B cell (primary cell): Measurements from ENCODE around the gene ZCCHC10. TPM values are rescaled to one million over a fixed set of nuclear protein-coding genes. Genes with fewer than 3 reads are reported as not detected.
"Not testable (repeated sequence)": the region's sequence is repeated elsewhere in the genome, so short reads cannot be mapped to it uniquely, and the experiment has no call there.

ENCODE experiments used
- ATAC-seq: fragments of 200-7000 bp; cut with Tn5 transposase; one replicate; pipeline ENCODE4 v1.10.0; 2021; ENCODE audit warnings: low read depth, mild to moderate bottlenecking, moderate number of reproducible peaks, moderate library complexity
- CTCF ChIA-PET: fragments of 350-600 bp; sonication (Branson Sonifier 250); formaldehyde crosslinking; loops from one replicate; lab custom pipeline; 2021; ENCODE audit warnings: antibody characterized with exemption, inconsistent platforms; lab: Charles Lee
- POLR2A ChIA-PET: fragments of 350-600 bp; sonication (Branson Sonifier 250); formaldehyde crosslinking; loops from one replicate; lab custom pipeline; 2021; ENCODE audit warnings: antibody characterized with exemption; lab: Charles Lee
- DNase-seq: peaks from one replicate; pipeline ENCODE4 v3.0.0; 2013
- H2AFZ ChIP-seq: 2 replicates; pipeline ENCODE4 v1.6.1; 2012; ENCODE audit warnings: mild to moderate bottlenecking, low read depth, low read length; ENCODE audit not compliant: insufficient read depth, poor library complexity, severe bottlenecking
- H3K27ac ChIP-seq, 2 donors: 1 replicate in 1 of 2; 2 replicates in 1 of 2; pipeline ENCODE4 v1.5.1; 2012 to 2013; ENCODE audit warnings: low read length in 2 of 2, mild to moderate bottlenecking in 2 of 2, moderate library complexity in 1 of 2
- H3K27me3 ChIP-seq, 4 experiments: fragments of 200-600 bp in 1 of 4; sonication (generic) in 1 of 4; replicated peaks in 1 of 4; 1 replicate in 2 of 4; 2 replicates in 2 of 4; pipeline versions ENCODE4 v1.6.1 to v1.7.0; 2013 to 2016; ENCODE audit warnings: low read length in 3 of 4, mild to moderate bottlenecking in 2 of 4, mixed read lengths in 1 of 4, moderate library complexity in 1 of 4; ENCODE audit not compliant: insufficient read depth in 4 of 4, control insufficient read depth in 3 of 4; ENCODE audit errors: control extremely low read depth in 1 of 4
- H3K36me3 ChIP-seq, 2 experiments: replicated peaks in 1 of 2; 1 replicate in 1 of 2; 2 replicates in 1 of 2; pipeline versions ENCODE4 v1.6.1 to v1.7.1; 2013; ENCODE audit warnings: low read length in 1 of 2; ENCODE audit not compliant: insufficient read depth in 2 of 2, control insufficient read depth in 1 of 2; ENCODE audit errors: control extremely low read depth in 1 of 2, extremely low read depth in 1 of 2
- H3K4me1 ChIP-seq, 2 donors: fragments of 200-600 bp in 1 of 2; sonication (generic) in 1 of 2; 1 replicate in 1 of 2; 2 replicates in 1 of 2; pipeline versions ENCODE4 v1.5.1 to v1.6.1; 2013 to 2017; ENCODE audit warnings: low read length in 2 of 2; ENCODE audit not compliant: control insufficient read depth in 2 of 2, insufficient read depth in 2 of 2
- H3K4me2 ChIP-seq: replicated peaks from 2 replicates; pipeline ENCODE3; 2012; ENCODE audit warnings: mild to moderate bottlenecking, low read depth, low read length; ENCODE audit not compliant: poor library complexity, severe bottlenecking
- H3K4me3 ChIP-seq, 5 experiments: fragments of 200-600 bp in 1 of 5; sonication (generic) in 1 of 5; 1 replicate in 3 of 5; 2 replicates in 2 of 5; pipeline versions ENCODE4 v1.5.1 to v1.7.0; 2011 to 2016; ENCODE audit warnings: low read length in 4 of 5, mild to moderate bottlenecking in 4 of 5, low read depth in 2 of 5, control low read depth in 1 of 5, moderate library complexity in 1 of 5; ENCODE audit not compliant: insufficient read depth in 1 of 5; ENCODE audit errors: control extremely low read depth in 1 of 5, extremely low read depth in 1 of 5
- H3K79me2 ChIP-seq: fragments of 200-600 bp; sonication (generic); one replicate; pipeline ENCODE4 v1.6.0; 2016; ENCODE audit warnings: low read length; ENCODE audit not compliant: control insufficient read depth, insufficient read depth
- H3K9ac ChIP-seq: fragments of 200-600 bp; sonication (generic); 2 replicates; pipeline ENCODE4 v1.6.1; 2017; ENCODE audit warnings: mild to moderate bottlenecking, low read length, moderate library complexity
- H3K9me3 ChIP-seq, 3 donors: one replicate each; pipeline versions ENCODE4 v1.6.1 to v1.7.1; 2013; ENCODE audit warnings: low read length in 2 of 3; ENCODE audit not compliant: control insufficient read depth in 2 of 3, insufficient read depth in 1 of 3; ENCODE audit errors: control extremely low read depth in 1 of 3
- H4K20me1 ChIP-seq: 2 replicates; pipeline ENCODE4 v1.6.0; 2012; ENCODE audit warnings: mild to moderate bottlenecking, low read length; ENCODE audit not compliant: insufficient read depth, control insufficient read depth, poor library complexity, severe bottlenecking
- H3K27ac Mint-ChIP-seq: one replicate; pipeline ENCODE4 v1.8.0; 2021; ENCODE audit warnings: mixed read lengths
- H3K27me3 Mint-ChIP-seq: one replicate; pipeline ENCODE4 v1.8.0; 2021; ENCODE audit warnings: mixed read lengths
- H3K4me1 Mint-ChIP-seq: one replicate; pipeline ENCODE4 v1.8.0; 2021; ENCODE audit warnings: mixed read lengths
- H3K4me3 Mint-ChIP-seq: one replicate; pipeline ENCODE4 v1.8.0; 2021; ENCODE audit warnings: mixed read lengths
- H3K9me3 Mint-ChIP-seq: one replicate; pipeline ENCODE4 v1.8.0; 2022; ENCODE audit warnings: mixed read lengths; ENCODE audit not compliant: insufficient read depth
- CTCF ChIP-seq: fragments of 200-600 bp; IDR thresholded peaks from one replicate; pipeline ENCODE4 v1.8.0; 2022; ENCODE audit warnings: antibody characterized with exemption, mild to moderate bottlenecking
- EZH2 ChIP-seq: IDR thresholded peaks from 2 replicates; pipeline ENCODE4 v1.6.1; 2012; ENCODE audit warnings: borderline replicate concordance, low read depth, mild to moderate bottlenecking, moderate library complexity, low read length; ENCODE audit not compliant: insufficient read depth, poor library complexity, severe bottlenecking
- WGBS: methylation state at CpG from one replicate; pipeline ENCODE4 v1.1.5; 2013; ENCODE audit warnings: missing lambda C conversion rate; ENCODE audit not compliant: insufficient coverage; 5-methylcytosine and 5-hydroxymethylcytosine counted together
- intact Hi-C: fragments of 100-400 bp; cut with micrococcal nuclease; formaldehyde crosslinking; loops from one replicate; pipeline ENCODE4 v1.10.0; 2022
- polyA plus RNA-seq: library from polyadenylated mRNA; depleted of rRNA; stranded (reverse); fragments of >200 nt; gene quantifications from 2 replicates; pipeline ENCODE4 v1.2.3, GENCODE V29; 2012
- total RNA-seq, 2 donors: library from RNA; stranded (reverse); fragments of 120-200 nt in 1 of 2; gene quantifications; 1 replicate in 1 of 2; 2 replicates in 1 of 2; pipeline versions ENCODE4 v1.2.3 to v1.2.4, GENCODE V29; 2013 to 2022

Gene ZCCHC10
- total and polyA plus RNA-seq, 2 donors (not counting 1 experiment from before 2014, with no cell fraction given), result 16.5 to 34.0 TPM

- H4K20me1 ChIP-seq, result peaks cover 27% of the 10 kb centered on the region
- CTCF ChIA-PET, result interaction anchor here (0.7 to 1.1 kb wide), 2 partner anchors 15 to 55 kb away, joined by 3 read pairs; no protein-coding TSS in a partner anchor
- ATAC-seq (no peak), DNase-seq (no peak)
- no peak overlapping the region for H3K9ac ChIP-seq
- peaks cover 10% of the 10 kb centered on the region for H3K4me1 Mint-ChIP-seq
- H3K27me3 Mint-ChIP-seq, result no peaks in the 10 kb centered on the region
- no peaks in the 10 kb centered on the region for H3K9me3 ChIP-seq
- 100% methylated on average over 2 of the region's 4 CpGs for WGBS
- H3K4me3 Mint-ChIP-seq, result no peak overlapping the region
- H3K9me3 Mint-ChIP-seq, result no peaks in the 10 kb centered on the region
- H3K4me1 ChIP-seq, result no peaks in the 10 kb centered on the region
- H3K27ac Mint-ChIP-seq, result no peak overlapping the region
- H3K27me3 ChIP-seq, result no peaks in the 10 kb centered on the region
- no peak overlapping the region for H3K4me3 ChIP-seq
- no peak overlapping the region for H2AFZ ChIP-seq
- H3K4me2 ChIP-seq, result no peak overlapping the region
- intact Hi-C loops, result loop anchor here (5.0 kb wide), 1 partner anchor 34 kb away; the partner anchor contains the start of gene HSPA4
- H3K27ac ChIP-seq, result no peak overlapping the region
- no peak for TF ChIP-seq EZH2
- TF ChIP-seq CTCF, result no peak
- POLR2A ChIA-PET, result interaction anchor here (0.7 kb wide), 1 partner anchor 47 kb away, joined by 3 read pairs; no protein-coding TSS in a partner anchor
- H3K79me2 ChIP-seq, result peaks cover 90% of the 10 kb centered on the region
- H3K36me3 ChIP-seq, result peaks cover 0 to 50% of the 10 kb centered on the region in 2 experiments
Observed at GRCh38 chr5:133017964-133018363, 8.4 kb downstream of the ZCCHC10 start.

- intact Hi-C loops, result loop anchor here (5.0 kb wide), 1 partner anchor 37 kb away; the partner anchor contains the start of gene HSPA4
- Histone ChIP-seq H3K9me3 (no peaks in the 10 kb centered on the region), H3K79me2 (peaks cover 81% of the 10 kb centered on the region), H3K4me2 (no peak overlapping the region), H3K4me3 (no peak overlapping the region), H3K27ac (no peak overlapping the region), H3K27me3 (no peaks in the 10 kb centered on the region), H2AFZ (no peak overlapping the region), H3K36me3 (peaks cover 0 to 36% of the 10 kb centered on the region in 2 experiments), H3K4me1 (no peaks in the 10 kb centered on the region), H4K20me1 (peaks cover 27% of the 10 kb centered on the region), H3K9ac (no peak overlapping the region)
- WGBS, result no CpG with 5 or more reads among the region's 1 CpG
- no peak for TF ChIP-seq EZH2
- TF ChIP-seq CTCF, result no peak
- POLR2A ChIA-PET, result interaction anchor here (0.6 kb wide), 1 partner anchor 13 kb away, joined by 7 read pairs; no protein-coding TSS in a partner anchor
- Mint-ChIP-seq H3K9me3 (no peaks in the 10 kb centered on the region), H3K27me3 (no peaks in the 10 kb centered on the region), H3K27ac (no peak overlapping the region), H3K4me3 (no peak overlapping the region), H3K4me1 (peaks cover 7% of the 10 kb centered on the region)
- CTCF ChIA-PET, result interaction anchor here (0.5 kb wide), 1 partner anchor 23 kb away, joined by 3 read pairs; no protein-coding TSS in a partner anchor
- ATAC-seq (no peak), DNase-seq (no peak)
Observed at GRCh38 chr5:133015466-133015865, 10.9 kb downstream of the ZCCHC10 start.

GRCh38 chr5:133008455-133008854, 17.9 kb downstream of the ZCCHC10 start:
- H3K4me1 ChIP-seq, H3K27me3 ChIP-seq, H3K4me3 ChIP-seq, ATAC-seq, H3K9me3 ChIP-seq, H3K27ac Mint-ChIP-seq, H3K9ac ChIP-seq, H3K9me3 Mint-ChIP-seq, POLR2A ChIA-PET, H4K20me1 ChIP-seq, H2AFZ ChIP-seq, DNase-seq, H3K27ac ChIP-seq, H3K4me3 Mint-ChIP-seq, H3K4me2 ChIP-seq, H3K27me3 Mint-ChIP-seq, intact Hi-C loops: not testable (repeated sequence)
- peaks cover 10% of the 10 kb centered on the region for H3K4me1 Mint-ChIP-seq
- CTCF ChIA-PET, result interaction anchor here (0.6 kb wide), 1 partner anchor 1704 kb away, joined by 4 read pairs; no protein-coding TSS in a partner anchor
- 100% methylated on average over 4 of the region's 6 CpGs for WGBS
- H3K36me3 ChIP-seq, result peaks cover 3 to 12% of the 10 kb centered on the region in 2 experiments
- peaks cover 47% of the 10 kb centered on the region for H3K79me2 ChIP-seq
